GM08714 (cell line): ENCODE data around the gene DAB2IP.
"Not testable (repeated sequence)": the region's sequence is repeated elsewhere in the genome, so short reads cannot be mapped to it uniquely, and the experiment has no call there.

Experiments
- H3K4me3 ChIP-seq: fragments of 200-500 bp; sonication (Bioruptor generic); 2 replicates; pipeline ENCODE4 v1.5.1; 2014; ENCODE audit warnings: mild to moderate bottlenecking, low read length, inconsistent platforms
- ZNF274 ChIP-seq: IDR thresholded peaks from 2 replicates; pipeline ENCODE4 v1.6.1; 2012; ENCODE audit warnings: mild to moderate bottlenecking, low read depth, low read length

DAB2IP gene

DNA sequence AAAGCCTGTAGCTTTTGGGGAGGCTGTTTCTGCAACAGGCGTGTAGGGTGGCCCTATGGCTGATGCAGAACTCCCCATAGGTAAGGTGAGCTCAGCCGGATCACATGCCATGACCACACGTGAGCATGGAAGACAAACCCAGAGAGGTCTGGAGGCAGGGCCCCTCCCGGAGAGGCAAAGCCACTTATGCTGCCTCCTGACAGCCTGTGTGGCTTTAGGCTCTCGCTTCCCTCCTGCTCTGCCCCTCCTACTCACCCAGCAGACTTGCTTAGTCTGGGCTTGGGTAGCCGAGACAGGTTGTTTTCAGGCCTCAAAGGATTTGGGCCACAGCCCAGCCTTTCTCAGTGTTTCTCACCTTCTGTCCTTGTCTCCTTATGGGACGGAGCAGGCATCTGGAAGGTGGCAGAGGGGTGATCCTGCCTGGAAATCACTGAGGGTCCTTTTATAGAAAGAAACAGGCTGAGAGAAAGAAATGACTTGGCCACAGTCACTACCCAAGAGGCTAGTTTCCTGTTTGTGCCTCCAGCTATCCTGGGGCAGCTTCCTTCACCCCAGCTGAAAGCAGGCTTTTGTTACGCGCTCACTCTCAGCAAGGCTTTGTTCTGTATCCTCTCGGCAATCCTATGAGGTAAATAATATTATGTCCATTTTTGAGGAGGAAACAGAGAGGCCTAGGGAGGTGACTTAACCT lies 89.9 kb downstream of the DAB2IP start:
- no peak overlapping the region for H3K4me3 ChIP-seq
- TF ChIP-seq ZNF274: no peak

DNA sequence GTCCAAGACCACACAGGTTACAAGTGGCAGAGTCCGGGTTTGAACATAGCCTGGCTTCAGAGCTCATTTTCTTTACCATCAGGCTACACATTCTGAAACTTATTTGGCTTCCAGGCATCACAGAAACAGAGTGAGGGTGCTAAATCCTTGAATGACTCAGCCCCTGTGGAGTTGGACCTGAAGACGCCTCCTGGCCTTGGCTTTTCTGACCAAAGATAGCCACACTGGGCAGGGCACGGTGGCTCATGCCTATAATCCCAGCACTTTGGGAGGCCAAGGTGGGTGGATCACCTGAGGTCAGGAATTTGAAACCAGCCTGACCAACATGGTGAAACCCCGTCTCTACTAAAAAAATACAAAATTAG lies 90.5 kb downstream of the DAB2IP start:
- H3K4me3 ChIP-seq: not testable (repeated sequence)

DNA sequence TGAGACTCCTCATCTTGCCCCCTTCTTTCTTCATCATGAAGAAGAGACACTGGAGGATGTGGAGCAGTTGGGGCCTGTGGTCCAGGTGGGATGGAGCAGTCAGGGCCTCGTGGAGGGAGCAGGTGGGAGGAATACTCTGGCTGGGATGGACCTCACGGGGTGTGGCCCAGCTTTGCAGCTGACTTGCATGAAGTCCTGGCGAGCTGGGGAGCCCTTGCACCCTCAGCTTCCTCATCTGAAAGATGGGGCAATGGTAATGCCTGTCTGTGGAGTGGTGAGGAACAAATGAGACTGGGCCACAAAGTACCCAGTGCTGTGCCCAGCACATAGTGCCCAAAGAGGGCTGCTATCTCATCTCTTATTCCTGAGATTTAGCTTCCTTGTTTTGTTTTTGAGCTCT lies 91.5 kb downstream of the DAB2IP start:
- TF ChIP-seq ZNF274: no peak
- H3K4me3 ChIP-seq: no peak overlapping the region

DNA sequence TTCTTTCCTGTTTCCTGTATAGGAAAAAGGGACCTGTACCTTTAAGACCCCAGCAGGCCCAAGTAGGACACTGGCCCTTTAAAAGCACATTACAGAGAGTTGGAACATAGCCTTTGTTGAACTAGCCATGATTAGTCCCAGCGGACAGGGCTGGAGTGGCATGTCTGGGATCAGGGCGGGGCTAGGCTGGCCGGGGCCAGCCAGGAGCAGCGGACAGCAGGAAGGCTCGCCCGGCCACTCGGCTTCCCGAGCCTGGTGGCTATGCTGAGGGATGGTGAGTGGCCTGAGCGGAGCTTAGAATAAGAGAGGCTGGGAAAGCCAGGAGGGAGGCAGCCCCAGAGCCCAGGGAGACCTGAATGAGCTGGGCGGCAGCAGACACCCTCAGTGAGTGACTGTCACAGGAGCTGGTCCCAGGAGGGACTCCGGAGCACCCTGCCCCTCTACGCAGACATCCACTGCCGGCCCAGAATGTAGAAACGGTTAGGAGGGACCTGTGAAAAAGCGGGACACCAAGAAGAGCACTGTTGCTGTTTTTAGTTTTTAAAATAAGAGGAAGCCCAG lies 92.1 kb downstream of the DAB2IP start:
- TF ChIP-seq ZNF274: no peak
- H3K4me3 ChIP-seq: no peak overlapping the region

DNA sequence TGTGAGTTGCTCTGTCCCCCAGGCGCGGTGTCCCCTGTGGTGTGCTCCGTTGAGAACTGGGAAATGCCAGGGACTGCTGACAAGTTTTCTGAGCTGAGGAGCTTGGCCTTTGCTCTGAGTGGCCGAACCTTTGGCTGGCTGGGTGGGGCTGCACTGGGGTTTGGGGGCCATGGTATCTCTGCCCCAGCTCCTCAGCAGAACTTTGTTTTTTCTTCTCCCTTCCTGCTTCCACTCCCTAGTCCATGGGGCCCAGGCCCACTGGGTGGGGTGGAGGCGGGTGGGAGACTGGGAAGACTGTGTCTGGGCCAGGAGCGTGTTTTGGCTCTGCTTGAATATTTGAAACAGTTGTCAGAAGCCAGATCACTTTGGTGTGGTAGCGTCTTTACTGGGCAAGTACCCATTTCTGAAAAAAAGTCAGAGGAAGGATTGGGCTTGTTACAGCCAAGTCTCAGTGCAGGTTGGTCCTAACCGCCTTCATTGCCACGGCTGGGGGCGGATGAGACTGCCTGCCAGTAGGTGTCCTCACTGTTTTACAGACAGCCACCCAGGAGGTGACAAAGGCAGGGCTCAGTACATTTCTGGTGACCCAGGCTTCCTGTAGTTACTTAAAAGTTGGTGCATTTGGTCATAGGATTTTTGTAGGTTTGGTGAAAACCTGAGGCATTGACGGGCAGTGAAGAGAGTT lies 92.7 kb downstream of the DAB2IP start:
- no peak overlapping the region for H3K4me3 ChIP-seq
- TF ChIP-seq ZNF274: no peak

DNA sequence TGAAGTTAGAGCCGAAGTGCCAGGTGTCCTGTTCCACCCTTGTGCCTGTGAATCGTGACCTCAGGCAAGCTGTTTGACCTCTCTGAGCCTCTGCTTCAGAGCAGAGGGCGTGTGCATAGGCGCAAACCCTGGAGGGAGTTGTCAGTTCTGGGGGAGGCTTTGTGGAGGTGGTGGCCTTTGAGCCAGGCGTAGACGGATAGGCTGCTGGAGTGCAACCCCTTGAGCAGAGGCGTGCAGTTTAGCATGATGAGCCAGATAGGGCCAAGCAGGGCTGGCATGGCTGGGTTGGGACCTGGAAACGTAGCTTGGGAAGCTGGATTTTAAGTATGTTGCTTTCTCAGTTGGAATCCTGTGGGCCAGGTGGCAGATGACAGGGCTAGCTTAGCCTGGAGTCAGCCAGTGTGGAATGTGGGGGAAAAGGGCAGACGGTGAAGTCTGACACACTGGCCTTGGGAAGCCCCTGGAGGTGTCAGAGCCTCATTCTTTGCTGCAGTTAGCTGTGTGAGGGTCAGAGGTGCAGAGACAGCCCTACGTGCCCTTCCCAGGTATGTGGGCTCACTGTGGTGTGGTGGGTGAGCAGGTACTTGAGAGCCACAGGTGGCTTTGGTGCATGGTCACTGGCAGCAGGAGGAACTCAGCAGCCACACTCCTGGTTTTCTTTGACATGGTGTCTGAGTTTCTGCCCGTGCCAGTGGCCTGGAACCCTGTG lies 93.4 kb downstream of the DAB2IP start:
- TF ChIP-seq ZNF274: no peak
- H3K4me3 ChIP-seq: no peak overlapping the region

DNA sequence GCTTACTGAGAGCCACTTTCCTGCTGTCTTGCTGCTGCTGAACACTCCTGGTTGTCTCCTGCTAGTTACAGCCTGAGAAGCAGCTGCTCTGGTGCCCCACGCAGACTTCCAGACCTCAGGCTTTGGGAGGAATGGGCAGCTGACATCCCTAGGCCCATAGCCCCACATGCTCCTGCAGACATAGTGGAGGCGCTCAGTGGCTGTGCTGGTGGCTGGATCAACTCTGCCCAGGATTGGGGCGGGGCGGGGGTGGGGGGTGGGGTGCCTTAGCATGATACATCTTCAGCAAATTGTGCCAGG lies 93.9 kb downstream of the DAB2IP start:
- H3K4me3 ChIP-seq: no peak overlapping the region
- TF ChIP-seq ZNF274: no peak

DNA sequence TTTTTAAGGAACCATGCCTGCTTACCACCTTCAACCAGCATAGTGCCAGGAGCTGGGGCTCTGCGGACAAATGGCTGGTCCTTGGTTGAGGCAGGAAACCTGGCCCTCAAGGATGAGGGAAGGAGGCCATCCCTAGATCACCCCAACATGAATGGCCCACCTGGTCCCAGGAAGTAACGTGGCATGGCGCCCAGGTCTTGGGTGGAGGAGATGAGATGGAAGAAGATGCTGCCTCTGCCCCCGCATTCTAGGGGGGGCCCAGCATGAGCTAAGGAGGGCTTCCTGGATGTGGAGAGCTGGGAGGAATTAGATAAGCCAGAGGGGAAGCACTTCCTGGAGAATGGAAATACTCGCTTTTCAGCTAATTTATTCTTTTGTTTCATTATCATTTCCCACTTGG lies 95.0 kb downstream of the DAB2IP start:
- no peak overlapping the region for H3K4me3 ChIP-seq
- no peak for TF ChIP-seq ZNF274

DNA sequence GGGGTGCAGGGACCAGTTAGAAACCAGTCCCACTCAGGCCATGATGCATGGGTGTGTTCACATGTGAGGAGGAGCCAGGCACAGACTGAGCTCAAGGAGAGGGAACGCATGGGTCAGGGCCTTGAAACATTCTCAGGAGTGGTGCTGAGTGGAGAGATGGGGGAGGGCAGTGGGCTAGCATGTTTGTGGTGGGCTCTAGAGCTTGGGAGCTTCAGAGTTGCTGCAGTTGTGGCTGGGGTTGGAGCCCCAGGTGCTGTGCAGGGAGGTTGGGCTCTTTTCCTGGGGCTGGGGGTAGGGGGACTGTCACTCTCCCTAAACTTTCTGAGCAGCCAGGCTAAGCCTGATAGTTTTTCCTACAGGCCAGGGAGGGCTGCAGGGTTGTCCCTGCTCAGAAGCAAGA lies 95.4 kb downstream of the DAB2IP start:
- TF ChIP-seq ZNF274: no peak
- H3K4me3 ChIP-seq: no peak overlapping the region

DNA sequence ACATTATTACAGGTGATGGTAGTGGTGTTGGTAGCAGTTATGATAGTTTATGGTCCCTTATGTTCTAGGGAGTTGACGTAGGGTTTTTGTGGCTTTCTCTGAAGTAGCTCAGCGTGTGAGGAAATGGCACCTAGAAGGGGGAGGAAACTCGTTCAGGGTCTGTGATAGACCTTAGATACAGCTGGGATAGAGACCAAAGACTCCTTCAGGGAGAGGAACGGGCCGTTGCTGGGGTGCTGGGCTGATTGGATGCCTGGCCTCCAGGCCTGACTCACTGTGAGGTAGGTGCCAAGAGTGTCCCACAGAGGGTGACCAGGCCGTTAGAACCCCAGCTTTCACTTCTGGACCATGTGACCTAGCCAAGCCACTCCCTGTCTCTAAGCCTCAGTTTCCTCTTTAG lies 96.6 kb downstream of the DAB2IP start:
- no peak overlapping the region for H3K4me3 ChIP-seq

DNA sequence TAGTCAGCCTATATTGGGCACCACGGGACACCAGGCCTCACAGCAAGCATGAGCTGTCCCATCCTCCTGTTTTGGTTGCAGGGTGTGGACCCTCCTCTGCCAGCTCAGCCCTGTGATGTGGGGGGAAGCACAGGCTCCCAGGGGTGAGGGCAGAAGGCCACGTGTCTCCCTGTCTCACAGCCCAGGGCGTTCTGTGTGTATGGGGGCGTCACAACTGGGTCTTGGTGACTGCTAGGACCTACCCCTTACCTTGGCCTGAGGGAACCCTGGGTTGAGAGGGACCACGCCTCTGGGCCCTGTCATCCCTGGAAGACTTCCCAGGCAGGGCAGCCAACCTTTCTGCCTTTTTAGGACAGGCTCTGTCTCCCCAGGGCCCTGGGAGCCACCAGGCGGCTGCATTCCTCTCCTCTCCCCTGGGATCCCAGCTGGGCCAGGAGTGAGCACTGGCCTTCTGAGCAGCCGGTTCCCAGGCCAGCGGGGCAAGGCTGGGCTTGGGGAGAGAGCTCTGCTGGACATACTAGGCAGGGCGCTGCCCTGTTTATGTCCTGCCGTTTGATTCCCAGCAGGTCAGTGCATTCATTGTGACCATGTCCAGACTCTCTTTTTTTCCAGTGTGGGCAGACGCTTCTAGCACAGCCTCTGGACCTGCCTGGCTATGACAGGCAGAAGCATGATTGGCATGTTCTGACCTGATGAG lies 97.4 kb downstream of the DAB2IP start:
- no peak for TF ChIP-seq ZNF274

More for the DNA sequence above, 96.6 kb downstream of the DAB2IP start:
- TF ChIP-seq ZNF274: no peak

DNA sequence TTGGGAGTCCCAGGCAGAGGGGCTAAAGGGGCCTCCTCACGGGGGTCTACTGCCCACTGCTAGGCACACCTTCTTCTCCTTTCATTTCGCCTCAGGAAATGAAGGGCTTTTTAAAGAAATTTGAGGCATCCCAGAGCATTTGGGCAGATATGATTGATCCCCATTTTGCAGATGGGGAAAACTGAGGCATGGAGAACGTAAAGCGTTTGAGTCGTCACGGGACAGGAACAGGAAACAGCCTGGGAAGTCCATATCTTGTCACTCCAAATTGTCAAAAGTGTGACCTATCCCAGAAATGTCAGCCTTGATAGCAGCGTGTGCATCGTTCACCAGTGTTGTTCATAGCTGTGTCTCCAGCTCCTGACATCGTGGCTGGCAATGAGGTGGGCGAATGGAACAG lies 98.2 kb downstream of the DAB2IP start:
- H3K4me3 ChIP-seq: no peak overlapping the region
- no peak for TF ChIP-seq ZNF274

More for the DNA sequence above, 97.4 kb downstream of the DAB2IP start:
- no peak overlapping the region for H3K4me3 ChIP-seq

DNA sequence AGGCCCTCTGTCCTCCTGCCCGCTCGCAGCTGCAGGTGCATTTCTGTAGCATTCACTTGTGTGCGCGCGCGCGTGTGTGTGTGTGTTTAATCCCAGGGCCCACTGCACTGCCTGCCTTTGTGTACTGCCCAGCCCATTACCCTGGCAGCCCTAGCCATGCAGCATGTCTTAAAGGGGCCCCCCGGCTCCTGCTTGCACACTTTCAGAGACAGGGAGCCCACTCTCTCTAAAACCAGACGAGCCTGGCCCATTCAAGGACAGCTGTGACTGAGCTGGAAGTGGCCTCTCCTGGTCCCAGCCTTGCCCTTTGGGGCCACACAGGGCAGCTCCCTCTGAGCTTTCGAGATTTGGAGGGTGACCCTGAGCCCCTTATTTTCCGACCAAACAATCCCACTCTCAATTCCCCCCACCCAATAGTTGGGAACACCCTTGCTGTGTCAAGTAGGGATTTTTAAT lies 98.9 kb downstream of the DAB2IP start:
- TF ChIP-seq ZNF274: no peak

More for the DNA sequence above, 98.9 kb downstream of the DAB2IP start:
- no peak overlapping the region for H3K4me3 ChIP-seq
